ENCODE data around the gene CDC42EP1. TPM values are rescaled to one million over a fixed set of nuclear protein-coding genes. Genes with fewer than 3 reads are reported as not detected.
A peak's percentile ranks its signal among the peaks of the same experiment; 100 is the strongest.

The CDC42EP1 gene
- total RNA-seq (2014; rRNA removed; shearing (Covaris generic)) = 21.5 and 22.3 TPM in 2 replicates

GRCh38 chr22:37559901-37560607 lies at the start of gene CDC42EP1:
Gene CDC42EP1 (plus strand): TSS chr22:37560480. CDS start chr22:37566350, 5,870 bp downstream.
- Histone ChIP-seq H3K9me3 (replicated peaks) (0 out of 2 replicates have a peak, but pooled peaks cover 3% of the 10 kb centered on the region), H3K36me3 (peaks cover 43% of the 10 kb centered on the region), H3K27ac (peak within 1 kb of the TSS; percentile 99), H3K4me1 (replicated peaks) (peaks cover 46% of the 10 kb centered on the region), H3K4me3 (peak within 1 kb of the TSS; percentile 99), H3K27me3 (replicated peaks) (no peaks in the 10 kb centered on the region)
- DNase-seq (ENCODE audit: low read depth in 1 of 2, low spot score in 2 of 2) = peak in 1 of 2 experiments; percentile 51

- peaks cover 60% of the 10 kb centered on the region for H3K36me3 ChIP-seq
- DNase-seq (ENCODE audit: low read depth in 1 of 2, low spot score in 2 of 2) = no peak
- 0 out of 2 replicates have a peak, but pooled peaks cover 3% of the 10 kb centered on the region for H3K9me3 ChIP-seq (replicated peaks)
- peaks cover 29% of the 10 kb centered on the region for H3K4me1 ChIP-seq (replicated peaks)
- H3K27ac ChIP-seq = peak overlapping the region; percentile 54
- H3K4me3 ChIP-seq = no peak overlapping the region
- no peaks in the 10 kb centered on the region for H3K27me3 ChIP-seq (replicated peaks)
Observed at GRCh38 chr22:37511395-37512104, 48.7 kb upstream of the CDC42EP1 start.

GRCh38 chr22:37514526-37515051 lies 45.7 kb upstream of the CDC42EP1 start:
- no peak for DNase-seq (ENCODE audit: low read depth in 1 of 2, low spot score in 2 of 2)
- H3K27ac ChIP-seq = no peak overlapping the region
- H3K36me3 ChIP-seq = peaks cover 46% of the 10 kb centered on the region
- no peak overlapping the region for H3K4me3 ChIP-seq
- H3K27me3 ChIP-seq (replicated peaks) = no peaks in the 10 kb centered on the region
- 0 out of 2 replicates have a peak, but pooled peaks cover 6% of the 10 kb centered on the region for H3K9me3 ChIP-seq (replicated peaks)
- peaks cover 40% of the 10 kb centered on the region for H3K4me1 ChIP-seq (replicated peaks)

GRCh38 chr22:37515901-37516300 lies 44.4 kb upstream of the CDC42EP1 start:
- Histone ChIP-seq H3K36me3 (peaks cover 39% of the 10 kb centered on the region), H3K27ac (no peak overlapping the region), H3K4me1 (replicated peaks) (peaks cover 48% of the 10 kb centered on the region), H3K4me3 (no peak overlapping the region), H3K27me3 (replicated peaks) (no peaks in the 10 kb centered on the region), H3K9me3 (replicated peaks) (0 out of 2 replicates have a peak, but pooled peaks cover 6% of the 10 kb centered on the region)
- no peak for DNase-seq (ENCODE audit: low read depth in 1 of 2, low spot score in 2 of 2)

GRCh38 chr22:37516456-37516855 lies 43.8 kb upstream of the CDC42EP1 start:
- H3K4me1 ChIP-seq (replicated peaks) = peaks cover 53% of the 10 kb centered on the region
- H3K9me3 ChIP-seq (replicated peaks) = 0 out of 2 replicates have a peak, but pooled peaks cover 6% of the 10 kb centered on the region
- H3K27ac ChIP-seq = no peak overlapping the region
- no peak for DNase-seq (ENCODE audit: low read depth in 1 of 2, low spot score in 2 of 2)
- peaks cover 39% of the 10 kb centered on the region for H3K36me3 ChIP-seq
- no peaks in the 10 kb centered on the region for H3K27me3 ChIP-seq (replicated peaks)
- H3K4me3 ChIP-seq = no peak overlapping the region

- DNase-seq (ENCODE audit: low read depth in 1 of 2, low spot score in 2 of 2) = no peak
- Histone ChIP-seq H3K36me3 (peaks cover 32% of the 10 kb centered on the region), H3K4me1 (replicated peaks) (peaks cover 51% of the 10 kb centered on the region), H3K27ac (no peak overlapping the region), H3K27me3 (replicated peaks) (no peaks in the 10 kb centered on the region), H3K9me3 (replicated peaks) (0 out of 2 replicates have a peak, but pooled peaks cover 3% of the 10 kb centered on the region), H3K4me3 (peak overlapping the region; percentile 94)
Observed at GRCh38 chr22:37517826-37518450, 42.3 kb upstream of the CDC42EP1 start.

GRCh38 chr22:37518509-37519267 lies 41.6 kb upstream of the CDC42EP1 start:
- 0 out of 2 replicates have a peak overlapping the region, but pooled peaks have one; percentile 16 for H3K27ac ChIP-seq
- DNase-seq (ENCODE audit: low read depth in 1 of 2, low spot score in 2 of 2) = peak; percentile 31 to 37
- peaks cover 27% of the 10 kb centered on the region for H3K36me3 ChIP-seq

GRCh38 chr22:37519268-37520195 lies 40.7 kb upstream of the CDC42EP1 start, which contains the start of gene CARD10:
Gene CARD10 (minus strand): TSS chr22:37519415. CDS start chr22:37519200, 215 bp downstream.
- Histone ChIP-seq H3K4me3 (peak within 1 kb of the TSS; percentile 94), H3K36me3 (peaks cover 27% of the 10 kb centered on the region), H3K27me3 (replicated peaks) (no peaks in the 10 kb centered on the region), H3K4me1 (replicated peaks) (peaks cover 50% of the 10 kb centered on the region), H3K9me3 (replicated peaks) (0 out of 2 replicates have a peak, but pooled peaks cover 3% of the 10 kb centered on the region), H3K27ac (0 out of 2 replicates have a peak within 1 kb of the TSS, but pooled peaks have one; percentile 16)
- DNase-seq (ENCODE audit: low read depth in 1 of 2, low spot score in 2 of 2) = no peak

More at GRCh38 chr22:37518509-37519267, 41.6 kb upstream of the CDC42EP1 start:
- Histone ChIP-seq H3K27me3 (replicated peaks) (no peaks in the 10 kb centered on the region), H3K4me1 (replicated peaks) (peaks cover 47% of the 10 kb centered on the region), H3K9me3 (replicated peaks) (0 out of 2 replicates have a peak, but pooled peaks cover 3% of the 10 kb centered on the region), H3K4me3 (peak overlapping the region; percentile 94)

- H3K36me3 ChIP-seq = peaks cover 18% of the 10 kb centered on the region
- H3K4me3 ChIP-seq = no peak overlapping the region
- no peak for DNase-seq (ENCODE audit: low read depth in 1 of 2, low spot score in 2 of 2)
- H3K4me1 ChIP-seq (replicated peaks) = peaks cover 63% of the 10 kb centered on the region
- no peak overlapping the region for H3K27ac ChIP-seq
- H3K9me3 ChIP-seq (replicated peaks) = 0 out of 2 replicates have a peak, but pooled peaks cover 3% of the 10 kb centered on the region
- H3K27me3 ChIP-seq (replicated peaks) = no peaks in the 10 kb centered on the region
Observed at GRCh38 chr22:37520776-37521191, 39.5 kb upstream of the CDC42EP1 start.

GRCh38 chr22:37521236-37521739 lies 39.0 kb upstream of the CDC42EP1 start:
- Histone ChIP-seq H3K27ac (no peak overlapping the region), H3K27me3 (replicated peaks) (no peaks in the 10 kb centered on the region)

GRCh38 chr22:37522482-37522881 lies 37.8 kb upstream of the CDC42EP1 start:
- Histone ChIP-seq H3K4me3 (no peak overlapping the region), H3K4me1 (replicated peaks) (peaks cover 78% of the 10 kb centered on the region), H3K9me3 (replicated peaks) (0 out of 2 replicates have a peak, but pooled peaks cover 3% of the 10 kb centered on the region), H3K36me3 (peaks cover 9% of the 10 kb centered on the region), H3K27me3 (replicated peaks) (no peaks in the 10 kb centered on the region), H3K27ac (no peak overlapping the region)
- DNase-seq (ENCODE audit: low read depth in 1 of 2, low spot score in 2 of 2) = no peak

More at GRCh38 chr22:37521236-37521739, 39.0 kb upstream of the CDC42EP1 start:
- Histone ChIP-seq H3K36me3 (peaks cover 15% of the 10 kb centered on the region), H3K9me3 (replicated peaks) (0 out of 2 replicates have a peak, but pooled peaks cover 3% of the 10 kb centered on the region), H3K4me3 (no peak overlapping the region), H3K4me1 (replicated peaks) (peaks cover 68% of the 10 kb centered on the region)
- DNase-seq (ENCODE audit: low read depth in 1 of 2, low spot score in 2 of 2) = no peak
